Hepatocyte (in vitro differentiated cells): ENCODE data around the gene ADAMTS5.

Experiments
- CTCF ChIP-seq: fragments of 200-600 bp; sonication (generic); IDR thresholded peaks from 2 replicates; pipeline ENCODE4 v1.5.1; 2016; ENCODE audit warnings: antibody characterized with exemption, mild to moderate bottlenecking; ENCODE audit not compliant: poor library complexity
- EZH2 ChIP-seq: fragments of 200-600 bp; sonication (generic); IDR thresholded peaks from 2 replicates; pipeline ENCODE4 v1.6.1; 2016; ENCODE audit warnings: antibody characterized with exemption, mild to moderate bottlenecking, borderline replicate concordance
- EZH2phosphoT487 ChIP-seq: fragments of 200-600 bp; sonication (generic); IDR thresholded peaks from one replicate; pipeline ENCODE4 v1.6.1; 2018; ENCODE audit warnings: antibody characterized with exemption, mild to moderate bottlenecking, low read depth, moderate library complexity; ENCODE audit not compliant: unreplicated experiment, severe bottlenecking

- TF ChIP-seq CTCF (no peak), EZH2phosphoT487 (no peak), EZH2 (no peak)
Measured at GRCh38 chr21:26967062-26967913, at the start of gene ADAMTS5.
